GM15510 (cell line): Measurements from ENCODE around the gene EPHA1.

ENCODE experiments used
- POLR2A ChIP-seq: IDR thresholded peaks from 3 replicates; pipeline ENCODE4 v1.6.1; 2011; ENCODE audit warnings: borderline replicate concordance; ENCODE audit not compliant: insufficient read length; ENCODE audit errors: extremely low read depth

Gene EPHA1

DNA sequence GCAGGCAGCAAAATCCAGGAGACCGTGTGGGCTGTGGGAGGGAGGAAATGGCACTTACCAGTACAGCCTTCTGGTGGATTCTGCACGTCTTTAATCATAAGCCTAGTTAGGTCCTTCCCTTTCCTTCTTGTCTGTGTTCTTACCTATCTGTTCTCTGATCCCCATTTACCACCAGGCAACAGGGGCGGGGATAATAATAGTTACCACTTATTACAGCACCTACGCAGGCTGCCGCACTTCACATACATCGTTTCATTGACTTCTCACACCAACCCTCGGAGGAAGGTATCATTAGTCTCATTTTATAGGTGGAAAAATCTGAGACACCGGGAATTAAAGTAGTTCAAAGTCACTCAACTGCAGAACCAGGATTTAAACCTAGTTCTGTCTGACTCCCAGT is 4.5 kb upstream of the EPHA1 start:
- TF ChIP-seq POLR2A = no peak

DNA sequence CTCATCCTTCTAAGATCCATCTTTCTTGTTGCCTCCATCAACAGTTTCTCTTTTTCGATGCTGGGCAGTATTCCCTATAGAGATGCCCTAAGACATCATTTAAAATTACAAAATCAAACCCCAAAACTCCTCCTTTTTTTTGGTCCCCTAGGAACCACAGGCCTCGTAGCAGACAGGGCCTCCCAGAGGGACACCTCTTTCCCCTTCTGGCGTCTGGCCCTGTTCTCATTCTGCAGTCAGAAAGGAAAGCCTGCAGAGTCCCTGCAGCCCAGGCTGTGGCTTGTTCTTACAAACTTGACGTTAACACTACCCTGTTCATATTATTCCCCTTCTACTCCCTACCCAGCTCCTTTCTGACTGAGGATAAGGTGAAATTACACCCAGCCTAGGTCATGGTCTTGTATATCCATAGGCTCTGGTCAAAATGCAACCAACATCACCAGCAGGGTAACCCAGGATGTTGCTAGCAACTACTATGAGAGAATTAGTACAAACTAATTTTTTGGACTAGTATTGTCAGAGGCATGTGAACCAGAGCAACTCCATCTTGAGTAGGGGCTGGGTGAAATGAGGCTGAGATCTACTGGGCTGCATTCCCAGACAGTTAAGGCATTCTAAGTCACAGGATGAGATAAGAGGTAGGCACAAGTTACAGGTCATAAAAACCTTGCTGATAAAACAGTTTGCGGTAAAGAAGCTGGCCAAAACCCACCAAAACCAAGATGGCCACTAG is 3.5 kb upstream of the EPHA1 start:
- no peak for TF ChIP-seq POLR2A

DNA sequence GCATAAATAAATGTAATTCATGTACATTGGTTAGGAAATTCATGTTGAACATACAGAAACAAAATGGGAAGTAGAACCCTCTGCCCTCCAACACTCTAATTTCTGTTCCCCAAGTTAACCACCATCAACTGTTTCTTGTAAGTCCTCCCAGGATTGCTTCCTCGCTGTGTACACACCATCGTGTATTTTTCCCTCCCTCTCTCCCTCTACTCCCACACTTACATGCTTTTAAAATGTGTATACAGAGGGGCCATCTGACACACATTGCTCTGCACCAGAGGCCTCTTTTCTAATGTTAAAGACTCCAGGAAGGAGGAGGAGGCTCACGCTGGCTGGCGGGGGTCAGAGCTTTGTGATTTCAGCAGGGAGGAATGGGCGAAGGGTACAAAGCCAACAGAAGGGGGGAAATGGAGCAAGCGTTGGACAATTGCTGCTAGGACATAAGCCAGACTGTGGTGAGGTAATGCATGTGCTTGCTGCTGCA is 1.9 kb upstream of the EPHA1 start:
- no peak for TF ChIP-seq POLR2A

DNA sequence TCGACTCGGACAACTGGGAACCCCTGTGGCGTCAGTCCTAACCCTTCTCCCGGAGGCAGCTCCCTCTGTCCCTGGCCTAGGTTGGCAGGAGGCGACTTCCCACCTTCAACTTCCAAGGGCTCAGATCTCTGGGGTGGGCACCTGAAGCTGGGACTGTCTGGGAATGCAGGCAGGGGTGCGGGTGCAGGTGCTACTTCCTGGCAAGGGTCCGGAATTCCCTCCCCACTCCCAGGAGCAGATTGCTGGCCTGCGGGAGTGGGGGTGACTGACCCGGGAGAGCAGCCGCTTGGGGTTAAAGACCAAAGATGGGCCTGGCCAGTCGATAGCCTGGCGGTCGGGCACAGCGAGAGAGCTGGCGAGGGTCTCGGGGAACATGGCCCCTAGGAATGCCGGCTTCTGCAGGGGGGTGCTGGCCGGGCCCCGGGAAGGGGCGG is 387 bp downstream of the EPHA1 start:
- no peak for TF ChIP-seq POLR2A

DNA sequence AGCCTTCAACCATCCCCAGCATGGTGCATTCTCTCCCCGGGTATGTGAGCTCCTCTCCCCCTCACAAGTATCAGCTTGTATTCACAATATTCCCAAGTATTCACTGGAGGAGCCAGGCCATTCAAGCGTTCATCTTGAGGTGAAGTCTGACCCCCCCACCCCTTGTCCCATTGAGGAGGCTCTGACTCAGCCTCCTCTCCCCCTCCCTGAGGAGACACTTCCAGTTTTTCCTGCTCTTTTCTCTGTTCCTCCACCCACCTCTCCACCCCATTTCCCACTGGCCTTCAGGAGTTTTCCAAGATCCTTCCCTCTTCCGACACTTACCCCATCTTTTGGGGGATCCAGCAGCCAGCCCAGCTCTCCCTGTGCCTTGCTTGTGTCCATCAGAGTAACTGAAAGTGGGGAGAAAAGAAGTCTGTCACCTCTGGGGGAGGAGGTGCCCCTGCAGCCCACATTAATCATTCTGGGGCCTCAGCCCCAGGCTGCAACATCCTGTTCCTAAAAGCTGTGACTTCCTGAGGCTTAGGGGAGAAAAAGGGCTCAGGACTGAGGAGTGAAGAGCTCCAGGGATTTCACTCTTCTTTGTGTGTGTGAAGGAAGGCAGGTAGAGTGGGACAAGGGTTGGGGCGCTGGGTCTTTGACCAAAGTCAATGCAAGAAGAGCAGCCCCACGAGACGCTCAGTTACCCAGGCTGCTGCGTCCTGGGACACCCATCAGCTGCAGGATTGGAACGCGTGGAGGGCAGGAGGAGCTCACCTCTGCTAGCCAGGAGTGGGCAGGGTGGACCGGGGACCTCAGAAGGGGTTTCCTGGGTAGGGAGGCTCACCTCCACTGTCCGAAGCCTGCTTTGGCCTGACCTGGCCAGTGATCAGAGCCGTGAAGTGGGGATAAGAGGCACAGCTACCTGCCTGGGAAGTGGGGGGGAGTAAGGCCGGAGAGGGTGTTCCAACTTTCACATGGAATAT is 1.1 kb downstream of the EPHA1 start:
- TF ChIP-seq POLR2A = no peak

DNA sequence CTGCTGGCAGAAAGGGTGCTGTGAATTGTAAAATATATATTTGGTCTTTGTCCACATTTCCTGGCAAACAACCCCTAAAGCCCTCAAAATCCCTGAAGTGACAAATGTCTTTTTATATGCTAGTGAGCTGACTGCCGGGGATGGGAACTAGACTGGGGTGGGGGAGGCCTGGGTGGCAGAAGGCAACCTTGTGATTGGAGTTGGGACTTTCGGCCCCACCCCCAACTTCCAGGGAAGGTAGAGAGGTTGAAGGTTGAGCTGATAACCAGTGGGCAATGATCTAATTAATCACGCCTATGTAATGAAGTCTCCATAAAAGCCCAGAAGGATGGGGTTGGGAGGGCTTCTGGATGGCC is 2.7 kb downstream of the EPHA1 start:
- no peak for TF ChIP-seq POLR2A

DNA sequence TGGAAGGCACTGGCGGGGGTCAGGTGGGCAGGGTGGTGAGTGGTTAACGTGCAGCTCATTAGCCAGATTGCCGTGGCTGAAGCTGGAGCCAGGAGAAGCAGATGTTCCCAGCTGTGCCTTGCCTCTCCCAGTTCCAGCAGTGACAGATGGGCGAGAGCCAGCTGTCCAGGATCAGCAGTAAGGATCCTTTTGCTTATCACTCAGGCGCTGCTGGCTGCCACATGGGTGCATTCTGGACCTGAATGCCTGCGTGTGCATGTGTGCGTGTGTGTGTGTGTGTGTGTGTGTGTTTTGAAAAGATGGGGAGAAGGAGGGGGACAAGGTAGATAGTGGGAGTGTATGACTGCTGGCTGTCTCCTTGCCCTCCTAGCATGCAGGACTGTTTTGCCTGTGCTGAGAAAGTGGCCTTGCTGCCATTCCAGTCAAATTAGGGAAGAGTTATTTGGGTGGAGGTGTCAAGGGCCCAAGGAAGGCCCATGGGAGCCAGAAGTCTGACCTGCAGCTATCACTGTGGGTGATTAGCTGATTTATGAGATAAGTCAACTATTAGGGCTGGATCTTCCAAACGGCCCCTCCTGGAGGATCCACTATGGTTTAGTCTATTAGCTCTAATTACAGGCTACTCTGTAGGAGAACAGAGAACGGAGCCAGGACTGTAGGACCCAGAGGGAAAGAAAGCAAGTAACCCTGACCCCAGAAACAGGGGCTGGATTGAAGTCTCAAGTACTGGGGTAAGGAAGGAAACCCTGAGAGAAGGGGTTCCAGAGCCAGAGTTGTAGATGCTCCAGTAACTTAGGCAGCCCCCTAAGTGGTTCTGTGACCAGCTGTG is 3.3 kb downstream of the EPHA1 start:
- TF ChIP-seq POLR2A = no peak

DNA sequence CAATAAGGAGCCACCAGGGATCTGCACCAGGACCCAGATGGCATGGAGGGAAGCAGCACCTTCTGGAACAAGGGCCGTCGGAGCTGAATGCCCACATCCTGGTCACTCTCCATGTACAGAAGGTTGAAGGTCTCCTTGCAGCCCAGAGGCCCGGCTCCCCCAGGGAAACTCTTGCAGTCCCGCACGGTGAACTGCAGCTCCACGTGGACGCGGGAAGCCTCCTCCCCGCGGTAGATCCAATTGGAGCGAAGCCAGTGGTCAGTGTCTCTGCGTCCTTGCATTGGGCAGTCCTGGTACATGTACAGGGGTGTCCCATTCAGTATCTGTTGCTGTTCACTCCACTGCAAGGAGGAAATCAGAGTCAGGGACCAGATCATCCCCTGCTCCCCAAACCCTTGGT is 7.4 kb downstream of the EPHA1 start:
- no peak for TF ChIP-seq POLR2A

DNA sequence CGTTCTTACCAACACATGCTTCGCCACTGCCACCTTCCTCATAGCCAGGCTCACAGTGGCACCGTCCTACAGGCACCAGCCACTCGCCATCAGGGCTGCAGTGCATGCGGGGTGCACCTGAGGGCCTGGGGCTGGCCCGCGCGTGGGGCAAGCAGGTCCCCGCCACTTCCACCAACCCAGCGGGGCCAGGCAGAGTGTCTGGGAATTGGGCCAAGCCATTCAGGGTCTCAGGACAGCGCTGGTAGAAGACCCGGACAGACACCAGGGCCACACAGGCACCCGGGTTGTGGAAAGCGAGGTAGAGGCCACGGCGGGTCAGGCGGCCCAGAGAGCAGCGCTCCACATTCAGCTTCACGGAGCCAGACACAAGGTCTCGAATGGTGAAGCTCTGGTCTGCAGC is 9.0 kb downstream of the EPHA1 start:
- no peak for TF ChIP-seq POLR2A

DNA sequence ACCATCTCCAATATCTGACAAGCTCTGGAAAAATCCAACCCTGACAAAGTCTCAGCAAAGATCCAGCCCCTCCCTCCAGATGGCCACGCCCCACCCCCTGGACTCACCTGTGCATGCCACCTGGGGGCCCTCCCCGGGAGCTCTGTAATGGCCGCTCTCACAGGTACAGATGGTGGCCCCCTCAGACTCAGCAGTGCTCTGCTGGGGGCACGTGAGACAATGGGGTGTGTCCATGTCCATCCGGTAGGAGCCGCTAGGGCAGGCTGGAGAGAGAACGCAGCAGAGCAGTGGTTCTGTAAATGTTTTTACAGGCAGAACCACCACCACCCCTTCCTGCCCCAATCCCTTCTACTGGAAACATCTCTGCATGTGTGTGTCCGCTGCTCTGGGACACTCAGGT is 9.5 kb downstream of the EPHA1 start:
- no peak for TF ChIP-seq POLR2A

DNA sequence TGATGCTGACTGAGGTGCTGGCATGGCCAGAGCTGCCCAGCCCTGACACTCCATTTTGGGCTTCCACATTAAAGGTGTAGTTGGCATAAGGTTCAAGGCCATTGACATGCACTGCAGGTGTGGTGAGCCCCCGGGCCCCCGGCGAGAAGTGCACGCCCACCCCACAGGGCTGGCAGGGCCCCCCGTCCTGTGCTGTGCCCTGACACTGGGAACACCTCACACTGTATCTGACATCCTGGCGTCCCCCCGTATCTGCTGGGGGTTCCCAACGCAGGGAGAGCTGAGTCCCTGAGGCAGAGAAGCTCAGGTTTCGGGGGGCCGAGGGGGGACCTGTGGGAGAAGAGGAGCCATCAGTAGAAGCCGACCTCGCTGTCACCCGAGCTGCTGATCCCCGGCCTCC is 10.0 kb downstream of the EPHA1 start:
- TF ChIP-seq POLR2A = no peak

DNA sequence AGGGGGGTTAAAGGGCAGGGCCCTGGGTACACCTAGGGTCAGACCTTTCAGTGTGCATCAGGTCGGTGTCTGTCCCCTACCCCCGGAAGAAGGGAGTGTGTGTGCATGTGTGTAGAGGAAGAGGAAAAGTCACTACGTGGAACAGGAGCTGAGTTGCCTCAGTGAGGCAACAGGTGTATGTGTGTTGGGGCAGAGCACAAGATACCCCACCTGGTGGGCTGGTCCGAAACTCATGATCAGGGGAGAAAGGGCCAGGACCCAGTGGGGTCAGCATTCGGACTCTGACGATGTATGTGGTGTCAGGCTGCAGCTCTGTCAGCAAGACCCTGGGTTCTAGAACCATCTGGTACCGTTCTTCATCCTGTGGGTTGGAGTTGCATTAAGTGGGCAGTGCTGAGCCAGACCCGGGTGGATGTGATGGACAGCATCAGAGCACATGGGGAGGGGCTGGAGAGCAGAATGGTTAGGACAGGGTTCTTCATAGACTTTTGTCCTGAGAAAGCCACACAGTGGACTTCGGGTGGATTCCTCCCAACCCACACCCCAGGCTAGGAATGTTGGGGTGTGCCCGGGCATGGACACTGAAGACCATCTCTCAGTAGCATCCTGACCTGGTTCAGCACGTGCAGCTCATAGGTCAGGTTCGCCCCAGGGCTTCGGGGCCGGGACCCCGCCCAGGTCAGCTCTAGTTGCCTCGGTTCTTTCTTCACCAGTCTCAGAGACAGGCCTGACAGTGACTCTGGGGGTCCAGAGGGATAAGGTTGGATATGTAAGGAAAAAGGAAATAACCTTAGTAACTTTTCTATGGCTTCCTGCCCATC is 10.7 kb downstream of the EPHA1 start:
- TF ChIP-seq POLR2A = no peak

DNA sequence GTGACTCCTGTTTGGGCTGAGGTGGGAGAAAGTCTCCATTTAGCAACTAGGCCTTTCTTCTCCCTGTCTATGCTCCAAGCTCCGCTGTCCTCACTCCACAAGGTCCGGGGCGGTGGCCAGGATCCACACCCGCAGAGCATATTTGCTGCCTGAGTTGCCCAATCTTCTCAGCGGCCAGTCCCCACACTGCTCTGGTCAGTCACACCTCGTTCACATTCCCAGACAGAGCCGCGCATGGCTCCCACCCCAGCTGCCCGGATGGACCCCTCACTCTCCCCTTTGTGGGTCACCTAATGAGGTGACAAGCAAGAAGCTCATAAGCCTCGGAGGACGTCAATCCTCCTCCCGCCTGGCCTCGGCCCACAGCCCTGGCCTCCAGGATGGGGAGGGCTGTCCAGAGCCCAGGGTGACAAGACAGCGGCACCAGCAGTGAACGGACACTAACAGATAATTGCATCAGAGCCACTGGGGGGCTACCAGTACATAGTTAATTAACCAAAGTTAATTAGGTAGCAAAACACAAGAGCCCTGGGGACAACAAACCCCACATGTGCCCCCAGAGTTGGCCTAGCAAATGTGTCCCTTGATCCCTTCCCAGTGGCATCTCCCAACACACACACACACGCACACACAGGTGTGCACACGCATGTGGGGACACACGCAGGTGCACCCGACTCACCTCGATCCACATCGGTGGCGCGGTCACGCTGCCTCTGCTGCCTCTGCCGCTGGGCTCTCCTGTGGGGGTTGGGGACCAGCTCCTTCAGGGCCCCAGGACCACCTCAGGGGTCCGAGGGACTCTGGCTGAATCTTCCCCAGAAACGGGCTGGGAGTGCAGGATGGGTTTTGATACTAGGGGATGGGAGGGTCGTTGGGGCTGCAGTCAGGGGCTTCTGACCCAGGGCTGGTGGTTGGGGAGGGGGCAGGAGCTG is 11.8 kb downstream of the EPHA1 start:
- TF ChIP-seq POLR2A = no peak

DNA sequence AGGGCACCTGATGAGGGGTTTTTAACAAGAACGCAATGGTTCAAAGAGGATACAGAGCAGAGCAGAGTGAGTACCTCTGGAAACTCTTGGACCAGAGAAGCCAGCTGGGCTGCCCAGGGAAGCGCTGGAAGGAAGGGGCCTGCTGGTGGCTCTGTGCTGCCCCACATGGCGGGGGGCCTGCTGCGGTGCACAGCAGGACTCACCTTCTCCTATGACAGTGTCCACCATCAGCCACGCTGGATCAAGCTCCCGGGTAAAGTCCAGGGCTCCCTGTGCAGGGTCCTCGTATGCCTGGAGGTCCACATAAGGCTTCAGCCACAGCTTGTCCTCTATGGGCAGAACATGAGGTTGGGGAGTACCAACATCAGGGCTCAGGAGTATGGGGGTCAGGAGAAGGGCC is 12.5 kb downstream of the EPHA1 start:
- TF ChIP-seq POLR2A = no peak
